GM21381 (cell line): ENCODE measurements around the gene SESN1.
"Not testable (repeated sequence)": the region's sequence is repeated elsewhere in the genome, so short reads cannot be mapped to it uniquely, and the experiment has no call there.

Experiments
- ATAC-seq: cut with Tn5 transposase; IDR thresholded peaks from one replicate; pipeline ENCODE4 v1.9.1; 2021; ENCODE audit warnings: mild to moderate bottlenecking, moderate library complexity; ENCODE audit not compliant: unreplicated experiment

Gene SESN1

GRCh38 chr6:109094416-109095035, at the start of gene SESN1:
Gene SESN1 (minus strand): TSS chr6:109094846. CDS start chr6:109094073, 773 bp downstream.
- ATAC-seq: peak; percentile 61

GRCh38 chr6:109143191-109143590, 48.5 kb upstream of the SESN1 start:
- ATAC-seq: no peak

GRCh38 chr6:109142067-109142466, 47.4 kb upstream of the SESN1 start:
- ATAC-seq: not testable (repeated sequence)

GRCh38 chr6:109139109-109139508, 44.5 kb upstream of the SESN1 start:
- ATAC-seq: no peak

- ATAC-seq: not testable (repeated sequence)
Measured at GRCh38 chr6:109136530-109136929, 41.9 kb upstream of the SESN1 start.

- ATAC-seq: not testable (repeated sequence)
Measured at GRCh38 chr6:109136039-109136438, 41.4 kb upstream of the SESN1 start.

GRCh38 chr6:109135600-109135999, 41.0 kb upstream of the SESN1 start:
- not testable (repeated sequence) for ATAC-seq

- no peak for ATAC-seq
Measured at GRCh38 chr6:109130065-109130464, 35.4 kb upstream of the SESN1 start.

- ATAC-seq: no peak
Measured at GRCh38 chr6:109125504-109125903, 30.9 kb upstream of the SESN1 start.

GRCh38 chr6:109124219-109124618, 29.6 kb upstream of the SESN1 start:
- ATAC-seq: no peak

GRCh38 chr6:109121411-109121810, 26.8 kb upstream of the SESN1 start:
- no peak for ATAC-seq

GRCh38 chr6:109118871-109119354, 24.3 kb upstream of the SESN1 start:
- ATAC-seq: no peak

GRCh38 chr6:109118337-109118736, 23.7 kb upstream of the SESN1 start:
- no peak for ATAC-seq

- peak; percentile 59 for ATAC-seq
Measured at GRCh38 chr6:109117346-109118035, 22.8 kb upstream of the SESN1 start.

- not testable (repeated sequence) for ATAC-seq
Measured at GRCh38 chr6:109112663-109113062, 18.0 kb upstream of the SESN1 start.

- ATAC-seq: not testable (repeated sequence)
Measured at GRCh38 chr6:109109663-109110062, 15.0 kb upstream of the SESN1 start.

- no peak for ATAC-seq
Measured at GRCh38 chr6:109105681-109106080, 11.0 kb upstream of the SESN1 start.

GRCh38 chr6:109104512-109104911, 9.9 kb upstream of the SESN1 start:
- ATAC-seq: no peak

- ATAC-seq: no peak
Measured at GRCh38 chr6:109103942-109104341, 9.3 kb upstream of the SESN1 start.

GRCh38 chr6:109102762-109103161, 8.1 kb upstream of the SESN1 start:
- ATAC-seq: no peak

GRCh38 chr6:109097661-109098060, 3.0 kb upstream of the SESN1 start:
- no peak for ATAC-seq

GRCh38 chr6:109096208-109096607, 1.6 kb upstream of the SESN1 start:
- no peak for ATAC-seq

- ATAC-seq: no peak
Measured at GRCh38 chr6:109095835-109096084, 1.1 kb upstream of the SESN1 start.
